ENCODE results near the gene SMIM43.
A peak's percentile ranks its signal among the peaks of the same experiment; 100 is the strongest.

The SMIM43 gene

GRCh38 chr4:121764702-121765367, at the start of gene SMIM43:
Gene SMIM43 (minus strand): TSS chr4:121765164. CDS start chr4:121765105, 59 bp downstream.
- DNase-seq (ENCODE audit: low spot score): peak; percentile 41
- in situ Hi-C loops (cut with MboI; ENCODE audit: low sequenced_read_pairs, unreplicated experiment): no loop called here
- no peak for TF ChIP-seq CTCF (IDR thresholded peaks at IDR 0.05; ENCODE audit: borderline replicate concordance, control extremely low read depth, extremely low read depth, insufficient read depth, missing control alignments)

GRCh38 chr4:121814756-121815155, 49.8 kb upstream of the SMIM43 start:
- in situ Hi-C loops (cut with MboI; ENCODE audit: low sequenced_read_pairs, unreplicated experiment): no loop called here
- no peak for TF ChIP-seq CTCF (IDR thresholded peaks at IDR 0.05; ENCODE audit: borderline replicate concordance, control extremely low read depth, extremely low read depth, insufficient read depth, missing control alignments)
- no peak for DNase-seq (ENCODE audit: low spot score)

GRCh38 chr4:121811122-121811521, 46.2 kb upstream of the SMIM43 start:
- in situ Hi-C loops (cut with MboI; ENCODE audit: low sequenced_read_pairs, unreplicated experiment): no loop called here
- no peak for DNase-seq (ENCODE audit: low spot score)
- no peak for TF ChIP-seq CTCF (IDR thresholded peaks at IDR 0.05; ENCODE audit: borderline replicate concordance, control extremely low read depth, extremely low read depth, insufficient read depth, missing control alignments)

GRCh38 chr4:121806411-121806810, 41.4 kb upstream of the SMIM43 start:
- TF ChIP-seq CTCF (IDR thresholded peaks at IDR 0.05; ENCODE audit: borderline replicate concordance, control extremely low read depth, extremely low read depth, insufficient read depth, missing control alignments): no peak
- in situ Hi-C loops (cut with MboI; ENCODE audit: low sequenced_read_pairs, unreplicated experiment): no loop called here
- DNase-seq (ENCODE audit: low spot score): no peak

- in situ Hi-C loops (cut with MboI; ENCODE audit: low sequenced_read_pairs, unreplicated experiment): no loop called here
- no peak for DNase-seq (ENCODE audit: low spot score)
- TF ChIP-seq CTCF (IDR thresholded peaks at IDR 0.05; ENCODE audit: borderline replicate concordance, control extremely low read depth, extremely low read depth, insufficient read depth, missing control alignments): no peak
These were observed 36.7 kb upstream of the SMIM43 start for GRCh38 chr4:121801715-121802075.

- in situ Hi-C loops (cut with MboI; ENCODE audit: low sequenced_read_pairs, unreplicated experiment): no loop called here
- TF ChIP-seq CTCF (IDR thresholded peaks at IDR 0.05; ENCODE audit: borderline replicate concordance, control extremely low read depth, extremely low read depth, insufficient read depth, missing control alignments): no peak
- DNase-seq (ENCODE audit: low spot score): peak; percentile 85
These were observed 36.2 kb upstream of the SMIM43 start, which contains the start of gene EXOSC9 for GRCh38 chr4:121800961-121801714. Gene EXOSC9 (plus strand): TSS chr4:121801323. CDS start chr4:121801425, 102 bp downstream.
